SHP77 (cell line): Measurements from ENCODE around the gene MAPK12.

Source experiments
- DNase-seq, 2 experiments: peaks; one replicate each; lab custom pipeline; 2025; lab: John Stamatoyannopoulos, UW

The MAPK12 gene

GRCh38 chr22:50299785-50300619 lies 38.5 kb upstream of the MAPK12 start:
- no peak for DNase-seq

DNA sequence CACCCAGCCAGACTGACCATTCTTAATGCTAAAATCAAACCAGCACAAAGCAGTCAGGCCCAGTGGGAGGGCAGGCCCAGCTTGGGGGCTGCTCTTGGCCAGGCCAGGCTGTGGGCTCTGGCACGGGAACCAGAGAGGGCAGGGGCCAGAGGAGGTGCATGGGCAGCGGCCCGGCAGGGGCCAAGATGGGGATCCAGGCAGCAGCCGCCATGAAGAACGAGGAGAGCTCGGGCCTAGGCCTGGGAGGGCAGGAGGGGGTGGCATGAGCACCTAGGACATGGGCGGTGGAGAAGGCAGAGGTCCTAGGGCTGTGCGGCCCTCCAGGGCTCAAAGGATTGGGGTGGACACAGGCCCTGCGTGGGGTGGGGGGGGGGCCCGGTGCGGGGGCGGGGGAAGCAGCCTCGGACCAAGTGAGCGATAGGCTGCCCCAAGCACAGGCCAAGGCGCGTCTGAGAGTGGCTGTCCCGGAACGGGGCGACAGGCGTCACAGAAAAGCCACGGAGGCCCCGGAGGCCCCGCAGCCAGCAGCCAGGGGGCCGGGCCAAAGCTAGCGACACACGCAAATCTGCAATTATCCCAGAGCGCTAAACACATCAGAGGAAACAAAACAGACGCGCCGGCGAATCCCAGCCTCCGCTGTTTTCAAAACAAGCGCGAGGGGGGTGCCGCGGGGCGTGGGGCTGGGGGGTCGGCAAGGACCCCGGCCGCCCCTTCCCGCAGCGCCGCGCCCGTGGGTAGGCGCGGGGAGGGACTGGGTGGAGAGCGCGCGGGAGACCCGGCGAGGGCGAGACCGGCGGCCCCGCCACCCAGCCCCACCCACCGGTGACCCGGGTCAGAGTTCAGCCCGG lies 37.7 kb upstream of the MAPK12 start:
- DNase-seq = no peak

DNA sequence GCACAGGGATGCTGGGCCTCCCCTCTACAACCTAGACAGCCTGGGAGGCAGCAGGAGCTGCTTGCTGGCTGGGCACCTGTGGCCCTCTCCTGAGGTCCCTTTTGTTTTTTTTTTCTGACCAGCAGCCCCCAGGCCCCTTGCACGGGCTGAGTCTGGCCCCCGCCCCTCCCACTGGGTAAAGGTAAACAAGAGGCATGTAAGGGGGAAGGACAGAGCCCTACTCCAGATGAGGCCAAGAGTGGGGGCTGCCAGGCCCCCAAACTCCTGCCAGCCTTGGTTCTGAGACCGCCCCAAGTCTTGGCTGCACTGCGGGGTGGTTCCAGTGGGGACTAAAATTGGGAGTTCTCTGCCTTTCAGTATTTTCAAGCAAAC lies 36.8 kb upstream of the MAPK12 start:
- DNase-seq = no peak

GRCh38 chr22:50297510-50298265 lies 36.2 kb upstream of the MAPK12 start:
- no peak for DNase-seq

DNA sequence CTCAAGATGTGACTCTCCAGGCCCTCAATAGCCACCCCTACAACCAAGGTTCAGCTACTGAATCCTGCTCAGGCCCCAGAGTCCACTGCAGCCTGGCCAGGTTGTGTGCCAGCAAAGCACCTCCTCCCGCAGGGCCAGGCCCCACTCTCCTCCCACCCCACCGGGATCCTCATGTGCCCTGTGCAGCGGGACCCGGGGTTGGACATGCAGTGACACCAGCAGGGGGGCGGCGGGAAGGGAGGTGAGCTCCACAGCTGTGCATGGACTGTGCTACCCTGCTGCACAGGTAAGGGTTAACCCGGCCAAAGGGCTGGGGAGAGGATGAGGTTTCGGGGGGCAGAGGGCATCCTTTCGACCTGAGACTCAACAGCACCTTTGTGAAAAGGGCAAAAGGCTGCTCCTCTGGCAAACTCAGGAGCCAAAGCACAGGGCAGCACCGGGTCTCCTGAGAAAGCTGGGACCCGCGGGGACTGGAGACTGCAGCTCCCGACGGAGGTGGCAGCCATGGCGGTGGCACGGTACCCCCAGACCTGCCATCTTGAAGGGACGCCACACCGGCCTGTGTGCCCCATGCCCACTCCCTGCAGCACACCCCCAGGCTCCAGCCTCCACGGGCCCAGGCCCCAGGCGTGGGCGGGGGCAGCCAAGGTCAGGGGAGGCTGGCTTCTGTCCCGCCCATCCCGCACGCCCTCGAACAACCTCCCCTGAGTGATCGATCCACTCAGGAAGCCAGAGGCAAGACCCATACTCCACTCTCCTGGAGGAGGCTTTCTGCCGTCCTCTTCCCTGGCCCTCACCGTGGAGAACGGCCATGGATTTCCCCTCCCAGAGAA lies 35.4 kb upstream of the MAPK12 start:
- no peak for DNase-seq

GRCh38 chr22:50294319-50294656 lies 32.8 kb upstream of the MAPK12 start:
- DNase-seq = no peak

GRCh38 chr22:50293441-50294318 lies 32.2 kb upstream of the MAPK12 start:
- DNase-seq = no peak

- no peak for DNase-seq
These were observed 31.4 kb upstream of the MAPK12 start for GRCh38 chr22:50292643-50293440.

DNA sequence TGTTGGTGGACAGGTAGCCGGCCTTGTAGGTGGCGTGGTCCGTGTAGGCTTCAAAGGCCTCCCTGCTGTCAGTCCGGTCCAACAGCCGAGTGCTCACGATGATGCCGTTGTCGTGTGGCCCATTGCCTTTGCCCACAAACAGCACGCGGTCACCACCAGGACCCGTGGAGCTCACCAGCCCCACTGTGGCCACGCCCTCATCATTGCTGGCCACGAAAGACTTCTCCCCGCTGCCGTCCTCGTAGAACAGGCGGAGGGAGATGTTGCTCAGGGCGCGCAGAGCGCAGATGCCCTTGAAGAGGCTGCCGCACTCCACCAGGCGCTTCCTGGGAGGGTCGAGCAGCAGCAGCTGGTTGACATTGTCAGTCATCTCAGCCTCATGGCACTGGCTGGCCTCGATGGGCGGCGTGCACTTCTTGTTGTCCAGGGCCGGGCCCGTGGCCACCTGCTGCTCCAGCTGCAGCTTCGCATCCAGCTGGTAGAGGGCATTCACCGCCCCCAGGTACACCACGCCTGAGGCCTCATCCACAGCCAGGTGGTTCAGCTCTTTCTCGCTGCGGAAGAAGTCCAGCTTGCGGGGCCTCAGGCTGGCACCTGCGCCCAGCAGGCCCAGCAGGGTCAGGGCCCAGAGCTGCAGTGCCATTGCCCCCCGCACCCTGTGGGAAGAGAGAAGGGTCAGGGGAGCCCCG lies 28.6 kb upstream of the MAPK12 start:
- peak; percentile 32 to 70 for DNase-seq

- no peak for DNase-seq
These were observed 27.9 kb upstream of the MAPK12 start for GRCh38 chr22:50289151-50289941.

- no peak for DNase-seq
These were observed 26.2 kb upstream of the MAPK12 start for GRCh38 chr22:50287731-50288130.

GRCh38 chr22:50286701-50287318 lies 25.3 kb upstream of the MAPK12 start:
- DNase-seq = no peak

DNA sequence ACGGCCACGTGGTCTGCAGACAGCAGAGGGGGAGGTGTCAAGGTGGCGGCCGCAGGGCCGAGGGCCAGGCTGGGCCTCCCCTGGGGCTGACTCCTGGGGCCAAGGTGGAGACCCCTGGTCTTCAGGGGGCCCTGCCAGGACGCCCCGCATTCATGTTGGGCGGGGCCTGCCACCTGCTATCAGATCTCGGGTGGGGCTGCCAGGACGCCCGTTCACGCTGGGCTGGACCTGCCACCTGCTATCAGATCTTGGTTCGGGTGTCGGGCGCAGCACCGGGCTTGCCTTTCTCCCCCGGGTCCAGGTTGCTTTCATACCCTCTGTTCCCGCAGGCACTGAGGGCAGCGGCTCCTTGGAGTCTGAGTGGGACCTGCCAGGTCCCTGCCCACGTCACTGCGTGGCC lies 24.8 kb upstream of the MAPK12 start:
- DNase-seq = no peak

GRCh38 chr22:50285568-50286229 lies 24.2 kb upstream of the MAPK12 start:
- no peak for DNase-seq

DNA sequence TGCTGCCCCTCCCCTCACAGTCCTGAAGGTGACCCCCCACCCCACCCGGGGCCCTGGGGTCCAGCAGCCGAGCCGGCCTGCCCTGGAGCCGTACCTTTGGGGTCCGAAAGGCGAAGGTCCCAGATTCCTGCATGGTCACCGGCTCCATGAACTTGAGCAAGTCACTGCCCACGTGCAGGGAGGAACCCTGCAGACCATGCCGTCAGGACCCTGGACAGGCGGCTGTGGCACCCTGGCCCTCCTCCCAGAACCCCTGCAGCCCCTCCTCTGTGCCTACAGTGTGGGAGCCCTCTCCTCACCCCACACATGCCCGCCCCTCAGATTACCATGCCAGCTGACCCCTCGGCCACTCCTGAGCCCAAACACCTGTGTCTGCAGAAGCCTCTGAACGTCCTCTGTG lies 23.0 kb upstream of the MAPK12 start:
- DNase-seq = no peak

DNA sequence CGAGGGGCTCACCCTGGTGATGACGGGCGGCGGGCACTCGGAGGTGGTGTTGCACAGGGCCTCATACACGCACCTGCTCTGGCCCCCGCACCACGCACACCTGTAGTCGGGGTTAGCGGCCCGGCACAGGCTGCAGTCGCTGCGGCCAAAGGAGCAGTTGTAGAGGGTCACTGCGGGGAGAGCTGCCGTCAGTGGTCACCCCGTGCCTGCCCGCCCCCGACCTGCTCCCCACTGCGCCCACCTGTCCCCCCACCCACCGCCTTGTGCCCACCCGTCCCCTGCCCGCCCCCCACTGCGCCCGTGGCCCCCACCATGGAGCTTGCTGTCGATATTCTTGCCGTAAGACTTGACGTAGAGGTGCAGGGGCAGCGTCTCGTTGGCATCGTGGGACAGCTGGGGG lies 22.3 kb upstream of the MAPK12 start:
- DNase-seq = no peak

- DNase-seq = no peak
These were observed 21.1 kb upstream of the MAPK12 start for GRCh38 chr22:50282361-50283155.
